Suppressor macrophage treated with lipopolysaccharide for 1 hour (primary cell): ENCODE results near the gene ODAD3.
"Not testable (repeated sequence)": the region's sequence is repeated elsewhere in the genome, so short reads cannot be mapped to it uniquely, and the experiment has no call there.

Experiments
- DNase-seq, 3 donors: peaks; one replicate each; pipeline ENCODE4 v3.0.0-alpha.2; 2020 to 2022

ODAD3 gene

GRCh38 chr19:11401808-11402543, 32.9 kb downstream of the ODAD3 start:
- no peak for DNase-seq

- DNase-seq: no peak
These were observed 34.1 kb downstream of the ODAD3 start for GRCh38 chr19:11400798-11401197.

- no peak for DNase-seq
These were observed 35.3 kb downstream of the ODAD3 start for GRCh38 chr19:11399667-11400066.

GRCh38 chr19:11397089-11397610, 37.8 kb downstream of the ODAD3 start:
- no peak for DNase-seq

GRCh38 chr19:11390933-11391680, 43.8 kb downstream of the ODAD3 start:
- no peak for DNase-seq

- no peak for DNase-seq
These were observed 44.6 kb downstream of the ODAD3 start for GRCh38 chr19:11390359-11390758.

GRCh38 chr19:11387162-11388034, 47.5 kb downstream of the ODAD3 start:
- peak; percentile 49 to 61 (median 57) for DNase-seq

- DNase-seq: no peak
These were observed 50.2 kb downstream of the ODAD3 start for GRCh38 chr19:11384778-11385129.

GRCh38 chr19:11383706-11384048, 51.2 kb downstream of the ODAD3 start:
- DNase-seq: no peak

GRCh38 chr19:11382898-11383705, 51.8 kb downstream of the ODAD3 start:
- DNase-seq: peak; percentile 64 to 82 (median 71)

GRCh38 chr19:11380653-11381537, 54.0 kb downstream of the ODAD3 start:
- peak; percentile 94 to 95 (median 94) for DNase-seq

- no peak for DNase-seq
These were observed 55.0 kb downstream of the ODAD3 start for GRCh38 chr19:11379857-11380350.

- DNase-seq: not testable (repeated sequence)
These were observed 55.6 kb downstream of the ODAD3 start for GRCh38 chr19:11379269-11379845.

GRCh38 chr19:11378319-11379189, 56.4 kb downstream of the ODAD3 start:
- DNase-seq: peak; percentile 47 to 63 (median 49)

- no peak for DNase-seq
These were observed 57.2 kb downstream of the ODAD3 start for GRCh38 chr19:11377756-11378155.

GRCh38 chr19:11377237-11377636, 57.7 kb downstream of the ODAD3 start:
- DNase-seq: peak; percentile 62 to 73 (median 64)

- peak in 2 of 3 donors; percentile 26 to 47 for DNase-seq
These were observed 59.6 kb downstream of the ODAD3 start for GRCh38 chr19:11375143-11375948.

GRCh38 chr19:11374433-11375142, 60.3 kb downstream of the ODAD3 start, which contains the start of gene SWSAP1:
SWSAP1 (plus strand) TSS chr19:11374666; CDS start chr19:11374681, 15 bp downstream.
- peak; percentile 98 to 100 (median 99) for DNase-seq
